ENCODE measurements around the gene DUSP14.

DUSP14 gene

DNA sequence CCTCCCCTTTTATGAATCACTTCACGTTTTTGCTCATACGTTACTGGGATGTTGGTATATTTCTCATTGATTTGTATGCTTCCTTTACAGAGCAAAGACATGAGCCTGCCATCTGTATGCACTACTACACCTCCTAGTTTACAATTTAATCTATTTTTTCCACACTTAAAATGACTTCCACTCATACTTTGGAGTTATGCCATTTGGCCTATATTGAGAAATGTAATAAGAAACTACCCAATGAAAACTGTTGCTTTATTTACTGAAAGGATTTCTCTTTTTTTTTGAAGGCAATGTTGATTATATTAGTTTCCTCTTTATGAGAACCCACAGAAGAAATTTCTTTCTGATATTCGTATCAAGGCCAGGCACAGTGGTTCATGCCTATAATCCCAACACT is 43.1 kb downstream of the DUSP14 start:
- no peaks in the 10 kb centered on the region for H3K27me3 ChIP-seq (ENCODE audit: control insufficient read depth, insufficient read depth, low read length, poor library complexity, severe bottlenecking)
- whole genome bisulfite sequencing, 2 experiments: 91 to 93% methylated on average over 1 to 3 of the region's 3 CpGs
- H3K4me1 ChIP-seq (ENCODE audit: control insufficient read depth, insufficient read depth, low read length): no peaks in the 10 kb centered on the region
- H3K4me3 ChIP-seq (ENCODE audit: insufficient read depth, low read depth, low read length): no peak overlapping the region
- peaks cover 23% of the 10 kb centered on the region for H3K36me3 ChIP-seq (ENCODE audit: control insufficient read depth, insufficient read depth, low read length)
- H3K27ac ChIP-seq (ENCODE audit: insufficient read depth, low read depth, low read length, poor library complexity, severe bottlenecking): no peak overlapping the region
- no peaks in the 10 kb centered on the region for H3K9me3 ChIP-seq (ENCODE audit: control insufficient read depth, low read length)

DNA sequence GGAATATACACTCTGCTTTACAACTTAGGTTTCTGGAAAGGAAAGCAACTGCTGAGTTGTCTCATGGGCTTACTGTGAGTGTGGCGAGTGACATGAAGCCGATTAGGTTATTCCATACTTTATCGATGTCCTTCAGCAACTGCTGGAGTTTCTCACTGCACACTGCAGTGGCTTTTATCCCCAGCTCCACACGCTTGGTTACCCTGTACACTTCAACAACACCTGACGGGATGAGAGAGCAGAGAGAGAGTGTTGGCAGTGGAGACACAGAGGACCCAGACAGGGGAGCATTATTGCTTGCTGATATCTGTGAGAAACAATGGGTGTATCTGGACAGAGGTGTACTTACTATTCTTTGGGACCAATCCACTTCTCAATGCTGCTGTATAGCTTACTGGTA is 46.2 kb downstream of the DUSP14 start:
- WGBS, 2 experiments: 98% methylated on average over 5 of the region's 5 CpGs
- H3K9me3 ChIP-seq (ENCODE audit: control insufficient read depth, low read length): no peaks in the 10 kb centered on the region
- peaks cover 29% of the 10 kb centered on the region for H3K36me3 ChIP-seq (ENCODE audit: control insufficient read depth, insufficient read depth, low read length)
- no peaks in the 10 kb centered on the region for H3K27me3 ChIP-seq (ENCODE audit: control insufficient read depth, insufficient read depth, low read length, poor library complexity, severe bottlenecking)
- H3K27ac ChIP-seq (ENCODE audit: insufficient read depth, low read depth, low read length, poor library complexity, severe bottlenecking): no peak overlapping the region
- no peaks in the 10 kb centered on the region for H3K4me1 ChIP-seq (ENCODE audit: control insufficient read depth, insufficient read depth, low read length)
- H3K4me3 ChIP-seq (ENCODE audit: insufficient read depth, low read depth, low read length): no peak overlapping the region

- WGBS, 2 experiments: 95% methylated on average over 8 of the region's 8 CpGs
- H3K27me3 ChIP-seq (ENCODE audit: control insufficient read depth, insufficient read depth, low read length, poor library complexity, severe bottlenecking): no peaks in the 10 kb centered on the region
- H3K4me3 ChIP-seq (ENCODE audit: insufficient read depth, low read depth, low read length): no peak overlapping the region
- peaks cover 29% of the 10 kb centered on the region for H3K36me3 ChIP-seq (ENCODE audit: control insufficient read depth, insufficient read depth, low read length)
- no peaks in the 10 kb centered on the region for H3K9me3 ChIP-seq (ENCODE audit: control insufficient read depth, low read length)
- H3K4me1 ChIP-seq (ENCODE audit: control insufficient read depth, insufficient read depth, low read length): peaks cover 12% of the 10 kb centered on the region
- no peak overlapping the region for H3K27ac ChIP-seq (ENCODE audit: insufficient read depth, low read depth, low read length, poor library complexity, severe bottlenecking)
Measured at GRCh38 chr17:37538981-37539659, 49.4 kb downstream of the DUSP14 start.

DNA sequence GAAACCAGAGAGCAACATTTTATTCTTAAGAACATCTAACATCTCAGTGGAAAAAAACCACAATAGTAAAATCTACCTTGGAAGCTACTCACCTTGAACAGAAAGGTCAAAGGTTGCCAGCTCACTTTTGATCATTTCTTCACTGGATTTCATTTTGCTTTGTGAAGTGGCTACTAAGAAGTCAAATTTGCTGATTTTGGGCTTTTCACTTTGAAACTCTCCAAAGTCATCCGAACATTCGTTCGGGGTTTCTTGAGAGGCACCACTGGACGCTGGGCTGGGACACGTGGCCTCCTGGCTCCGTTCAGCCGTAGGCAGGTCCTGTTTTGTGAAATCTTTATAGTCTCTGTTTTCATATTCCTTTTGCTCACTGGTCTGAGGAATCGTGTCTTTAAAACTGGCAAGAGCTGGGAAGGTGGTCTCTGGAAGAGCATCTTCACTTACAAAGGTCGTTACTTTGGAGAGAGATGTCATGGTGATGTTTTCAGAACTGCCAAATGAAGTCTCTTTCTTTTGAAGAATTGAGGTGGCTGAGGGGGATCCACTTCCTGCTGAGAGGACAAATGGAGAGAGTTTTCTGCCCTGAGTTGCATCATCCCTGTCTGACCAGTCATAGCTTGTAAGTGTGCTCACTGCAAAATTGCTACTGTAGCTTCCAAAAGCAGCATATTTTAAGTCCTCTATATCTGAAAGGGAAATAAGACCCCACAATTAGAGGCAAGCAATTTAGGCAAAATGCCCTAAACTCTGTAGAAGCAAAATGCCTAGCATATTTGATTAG is 52.4 kb downstream of the DUSP14 start:
- Histone ChIP-seq H3K4me1 (ENCODE audit: control insufficient read depth, insufficient read depth, low read length) (peaks cover 12% of the 10 kb centered on the region), H3K27me3 (ENCODE audit: control insufficient read depth, insufficient read depth, low read length, poor library complexity, severe bottlenecking) (no peaks in the 10 kb centered on the region), H3K27ac (ENCODE audit: insufficient read depth, low read depth, low read length, poor library complexity, severe bottlenecking) (peak overlapping the region; percentile 28), H3K4me3 (ENCODE audit: insufficient read depth, low read depth, low read length) (no peak overlapping the region), H3K9me3 (ENCODE audit: control insufficient read depth, low read length) (no peaks in the 10 kb centered on the region), H3K36me3 (ENCODE audit: control insufficient read depth, insufficient read depth, low read length) (peaks cover 18% of the 10 kb centered on the region)
- WGBS, 2 experiments: 79 to 83% methylated on average over 9 of the region's 9 CpGs

GRCh38 chr17:37543637-37544052 is 54.0 kb downstream of the DUSP14 start:
- Histone ChIP-seq H3K27ac (ENCODE audit: insufficient read depth, low read depth, low read length, poor library complexity, severe bottlenecking) (no peak overlapping the region), H3K27me3 (ENCODE audit: control insufficient read depth, insufficient read depth, low read length, poor library complexity, severe bottlenecking) (no peaks in the 10 kb centered on the region), H3K4me1 (ENCODE audit: control insufficient read depth, insufficient read depth, low read length) (peaks cover 18% of the 10 kb centered on the region), H3K36me3 (ENCODE audit: control insufficient read depth, insufficient read depth, low read length) (peaks cover 11% of the 10 kb centered on the region), H3K9me3 (ENCODE audit: control insufficient read depth, low read length) (no peaks in the 10 kb centered on the region), H3K4me3 (ENCODE audit: insufficient read depth, low read depth, low read length) (no peak overlapping the region)
- 91 to 98% methylated on average over 2 of the region's 2 CpGs for WGBS, 2 experiments

DNA sequence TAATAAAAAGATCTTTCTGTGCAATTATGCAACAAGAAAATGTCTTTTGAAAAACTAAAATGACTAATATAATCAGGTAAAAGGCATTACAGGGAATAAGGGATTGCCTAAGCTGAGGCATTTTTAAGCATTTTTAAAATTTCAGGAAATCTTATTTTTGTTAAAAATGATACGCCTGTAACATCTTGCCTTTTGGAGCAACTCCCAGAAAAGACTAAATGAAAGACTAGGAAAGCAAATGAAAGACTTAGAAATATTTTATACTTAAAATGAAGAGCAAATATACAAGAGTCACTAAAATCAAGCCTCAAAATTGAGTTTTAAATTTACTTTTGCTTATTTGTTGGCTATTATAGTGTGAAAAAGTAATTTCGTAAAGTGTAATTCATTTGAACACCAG is 55.8 kb downstream of the DUSP14 start:
- Histone ChIP-seq H3K9me3 (ENCODE audit: control insufficient read depth, low read length) (no peaks in the 10 kb centered on the region), H3K27me3 (ENCODE audit: control insufficient read depth, insufficient read depth, low read length, poor library complexity, severe bottlenecking) (no peaks in the 10 kb centered on the region), H3K36me3 (ENCODE audit: control insufficient read depth, insufficient read depth, low read length) (no peaks in the 10 kb centered on the region), H3K27ac (ENCODE audit: insufficient read depth, low read depth, low read length, poor library complexity, severe bottlenecking) (no peak overlapping the region), H3K4me3 (ENCODE audit: insufficient read depth, low read depth, low read length) (no peak overlapping the region), H3K4me1 (ENCODE audit: control insufficient read depth, insufficient read depth, low read length) (peaks cover 18% of the 10 kb centered on the region)
- 95 to 100% methylated on average over 1 to 2 of the region's 2 CpGs for WGBS, 2 experiments

DNA sequence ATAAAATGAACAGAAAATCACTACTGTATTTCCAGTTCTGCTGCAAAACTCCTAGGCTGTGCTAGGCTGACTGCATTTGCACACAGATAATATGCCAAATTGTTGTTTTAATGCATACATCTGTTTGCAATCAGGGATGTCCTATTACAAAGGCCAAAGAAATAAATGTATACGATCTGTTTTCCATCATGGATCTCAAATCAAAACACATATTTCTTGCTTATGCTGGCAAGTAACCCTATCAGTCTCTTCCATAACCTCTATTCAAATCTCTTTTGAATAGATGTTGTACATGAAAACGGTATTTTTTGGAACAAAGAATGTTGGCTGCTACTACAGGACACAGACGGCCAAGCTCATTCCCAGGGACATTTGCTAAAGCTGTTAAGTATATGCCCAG is 56.6 kb downstream of the DUSP14 start:
- Histone ChIP-seq H3K4me1 (ENCODE audit: control insufficient read depth, insufficient read depth, low read length) (peaks cover 18% of the 10 kb centered on the region), H3K36me3 (ENCODE audit: control insufficient read depth, insufficient read depth, low read length) (no peaks in the 10 kb centered on the region), H3K27me3 (ENCODE audit: control insufficient read depth, insufficient read depth, low read length, poor library complexity, severe bottlenecking) (no peaks in the 10 kb centered on the region), H3K4me3 (ENCODE audit: insufficient read depth, low read depth, low read length) (no peak overlapping the region), H3K9me3 (ENCODE audit: control insufficient read depth, low read length) (no peaks in the 10 kb centered on the region), H3K27ac (ENCODE audit: insufficient read depth, low read depth, low read length, poor library complexity, severe bottlenecking) (no peak overlapping the region)
- WGBS, 2 experiments: 94 to 96% methylated on average over 3 of the region's 3 CpGs

- WGBS, 2 experiments: 88 to 92% methylated on average over 1 of the region's 1 CpG
- Histone ChIP-seq H3K4me1 (ENCODE audit: control insufficient read depth, insufficient read depth, low read length) (peaks cover 6% of the 10 kb centered on the region), H3K36me3 (ENCODE audit: control insufficient read depth, insufficient read depth, low read length) (no peaks in the 10 kb centered on the region), H3K9me3 (ENCODE audit: control insufficient read depth, low read length) (no peaks in the 10 kb centered on the region), H3K4me3 (ENCODE audit: insufficient read depth, low read depth, low read length) (no peak overlapping the region), H3K27ac (ENCODE audit: insufficient read depth, low read depth, low read length, poor library complexity, severe bottlenecking) (no peak overlapping the region), H3K27me3 (ENCODE audit: control insufficient read depth, insufficient read depth, low read length, poor library complexity, severe bottlenecking) (no peaks in the 10 kb centered on the region)
Measured at GRCh38 chr17:37547986-37548385, 58.3 kb downstream of the DUSP14 start.

DNA sequence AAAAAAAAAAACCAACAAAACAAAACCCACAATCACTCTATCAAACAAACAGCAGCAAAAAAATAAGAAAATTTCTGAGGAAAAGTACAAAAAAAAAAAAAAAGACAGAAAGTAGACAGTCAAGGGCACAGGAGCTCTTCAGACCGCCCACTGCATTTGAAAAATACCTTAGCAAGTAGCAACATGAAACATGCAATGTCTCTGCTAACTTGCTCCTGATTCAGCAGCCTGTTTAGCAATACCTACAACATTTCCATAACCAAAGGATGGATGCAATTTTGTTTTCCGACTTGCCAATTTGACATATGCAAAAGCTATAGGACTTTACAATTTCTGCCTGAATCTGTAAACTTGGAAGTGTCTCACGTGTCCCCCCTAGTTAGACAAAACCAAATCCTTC is 62.1 kb downstream of the DUSP14 start:
- peaks cover 4% of the 10 kb centered on the region for H3K36me3 ChIP-seq (ENCODE audit: control insufficient read depth, insufficient read depth, low read length)
- no peak overlapping the region for H3K4me3 ChIP-seq (ENCODE audit: insufficient read depth, low read depth, low read length)
- peaks cover 6% of the 10 kb centered on the region for H3K4me1 ChIP-seq (ENCODE audit: control insufficient read depth, insufficient read depth, low read length)
- H3K27me3 ChIP-seq (ENCODE audit: control insufficient read depth, insufficient read depth, low read length, poor library complexity, severe bottlenecking): no peaks in the 10 kb centered on the region
- 94 to 97% methylated on average over 2 to 3 of the region's 3 CpGs for WGBS, 2 experiments
- no peaks in the 10 kb centered on the region for H3K9me3 ChIP-seq (ENCODE audit: control insufficient read depth, low read length)
- H3K27ac ChIP-seq (ENCODE audit: insufficient read depth, low read depth, low read length, poor library complexity, severe bottlenecking): no peak overlapping the region

- no peak overlapping the region for H3K27ac ChIP-seq (ENCODE audit: insufficient read depth, low read depth, low read length, poor library complexity, severe bottlenecking)
Measured at GRCh38 chr17:37553401-37553966, 63.8 kb downstream of the DUSP14 start.

More at GRCh38 chr17:37553401-37553966, 63.8 kb downstream of the DUSP14 start:
- no peaks in the 10 kb centered on the region for H3K4me1 ChIP-seq (ENCODE audit: control insufficient read depth, insufficient read depth, low read length)
- H3K4me3 ChIP-seq (ENCODE audit: insufficient read depth, low read depth, low read length): no peak overlapping the region
- H3K9me3 ChIP-seq (ENCODE audit: control insufficient read depth, low read length): no peaks in the 10 kb centered on the region
- 95 to 97% methylated on average over 6 of the region's 6 CpGs for WGBS, 2 experiments
- H3K27me3 ChIP-seq (ENCODE audit: control insufficient read depth, insufficient read depth, low read length, poor library complexity, severe bottlenecking): no peaks in the 10 kb centered on the region
- peaks cover 6% of the 10 kb centered on the region for H3K36me3 ChIP-seq (ENCODE audit: control insufficient read depth, insufficient read depth, low read length)
